HepG2 (cell line): Measurements from ENCODE around the gene TBL2. TPM values are rescaled to one million over a fixed set of nuclear protein-coding genes. Genes with fewer than 3 reads are reported as not detected.

Experiments used
- KLF15 ChIP-seq: sonication (generic); formaldehyde crosslinking; IDR thresholded peaks from 2 replicates; pipeline ENCODE4 v1.8.1; 2023; ENCODE audit warnings: borderline replicate concordance, mild to moderate bottlenecking, inconsistent platforms, missing genetic modification reagents, mixed read lengths
- MED13 ChIP-seq: sonication (generic); formaldehyde crosslinking; IDR thresholded peaks from 2 replicates; pipeline ENCODE4 v1.5.0; 2020; ENCODE audit warnings: missing genetic modification reagents
- MED8 ChIP-seq: sonication (generic); formaldehyde crosslinking; IDR thresholded peaks from 2 replicates; pipeline ENCODE4 v1.8.1; 2023; ENCODE audit warnings: mild to moderate bottlenecking, missing genetic modification reagents; ENCODE audit not compliant: insufficient replicate concordance
- MEF2D ChIP-seq: sonication (generic); formaldehyde crosslinking; IDR thresholded peaks from 2 replicates; pipeline ENCODE4 v1.5.1; 2020; ENCODE audit warnings: mild to moderate bottlenecking, missing genetic modification reagents
- PHF20 ChIP-seq: sonication (generic); formaldehyde crosslinking; IDR thresholded peaks from 2 replicates; pipeline ENCODE4 v1.5.0; 2020; ENCODE audit warnings: mild to moderate bottlenecking, missing genetic modification reagents
- SP5 ChIP-seq: IDR thresholded peaks from 2 replicates; pipeline ENCODE4 v1.6.1; 2016; ENCODE audit warnings: low read depth, borderline replicate concordance
- STAG1 ChIP-seq: sonication (generic); formaldehyde crosslinking; IDR thresholded peaks from 2 replicates; pipeline ENCODE4 v1.4.0; 2020; ENCODE audit warnings: missing genetic modification reagents
- ZNF205 ChIP-seq: IDR thresholded peaks from 2 replicates; pipeline ENCODE4 v1.6.1; 2018; ENCODE audit warnings: missing biosample characterization, missing genetic modification reagents
- ZNF556 ChIP-seq: sonication (generic); formaldehyde crosslinking; IDR thresholded peaks from 2 replicates; pipeline ENCODE4 v1.4.0; 2020; ENCODE audit warnings: mild to moderate bottlenecking, missing genetic modification reagents, borderline replicate concordance
- ZNF567 ChIP-seq: sonication (generic); formaldehyde crosslinking; IDR thresholded peaks from 2 replicates; pipeline ENCODE4 v1.8.1; 2023; ENCODE audit warnings: mild to moderate bottlenecking, missing genetic modification reagents, borderline replicate concordance
- polyA plus RNA-seq, 8 experiments: library from polyadenylated mRNA; depleted of rRNA in 3 of 8; stranded (reverse) in 7 of 8; unstranded in 1 of 8; fragments of >200 nt; fragmentation: Illumina TruSeq in 4 of 8; extraction: Trizol in 4 of 8; gene quantifications; 2 replicates each; pipeline versions ENCODE4 v1.2.1 to v1.2.3, GENCODE V29; 2011 to 2016; ENCODE audit warnings: low read depth in 4 of 8, missing spikeins in 1 of 8, mixed read lengths in 1 of 8; ENCODE audit not compliant: insufficient read depth in 1 of 8
- total RNA-seq, 5 experiments: library from RNA; depleted of rRNA; stranded (reverse); fragments of >200 nt; fragmentation: Illumina TruSeq; extraction: Trizol; gene quantifications; 2 replicates each; pipeline ENCODE4 v1.2.3, GENCODE V29; 2016; ENCODE audit warnings: low read depth in 1 of 5
- TF ChIP-seq, protein P1 (sequence below): sonication (generic); formaldehyde crosslinking; IDR thresholded peaks from one replicate; pipeline ENCODE4 v1.5.1; 2020; ENCODE audit warnings: mild to moderate bottlenecking, missing genetic modification reagents; ENCODE audit errors: not compliant biosample characterization
- TF ChIP-seq, protein P2 (sequence below): sonication (generic); formaldehyde crosslinking; IDR thresholded peaks from 2 replicates; pipeline ENCODE4 v1.4.0; 2020; ENCODE audit warnings: low read depth, mild to moderate bottlenecking, missing genetic modification reagents
- TF ChIP-seq, protein P3 (sequence below): IDR thresholded peaks from 2 replicates; pipeline ENCODE4 v1.6.1; 2018; ENCODE audit warnings: missing genetic modification reagents, mild to moderate bottlenecking, missing compliant biosample characterization
- TF ChIP-seq, protein P4 (sequence below): IDR thresholded peaks from 2 replicates; pipeline ENCODE4 v1.6.1; 2016; ENCODE audit warnings: mild to moderate bottlenecking, missing biosample characterization, missing genetic modification reagents
- TF ChIP-seq, protein P5 (sequence below), 2 experiments: sonication (generic) in 1 of 2; formaldehyde crosslinking in 1 of 2; IDR thresholded peaks; 2 replicates each; pipeline versions ENCODE4 v1.4.0 to v1.6.1; 2018 to 2020; ENCODE audit warnings: missing genetic modification reagents in 2 of 2, borderline replicate concordance in 1 of 2, low read depth in 1 of 2, mild to moderate bottlenecking in 1 of 2, missing biosample characterization in 1 of 2

The TBL2 gene
- total and polyA plus RNA-seq, 2 of the 13 experiments (the other 11 are each of a cell fraction or from before 2014, with no cell fraction given) = 43.4 to 47.2 TPM

DNA sequence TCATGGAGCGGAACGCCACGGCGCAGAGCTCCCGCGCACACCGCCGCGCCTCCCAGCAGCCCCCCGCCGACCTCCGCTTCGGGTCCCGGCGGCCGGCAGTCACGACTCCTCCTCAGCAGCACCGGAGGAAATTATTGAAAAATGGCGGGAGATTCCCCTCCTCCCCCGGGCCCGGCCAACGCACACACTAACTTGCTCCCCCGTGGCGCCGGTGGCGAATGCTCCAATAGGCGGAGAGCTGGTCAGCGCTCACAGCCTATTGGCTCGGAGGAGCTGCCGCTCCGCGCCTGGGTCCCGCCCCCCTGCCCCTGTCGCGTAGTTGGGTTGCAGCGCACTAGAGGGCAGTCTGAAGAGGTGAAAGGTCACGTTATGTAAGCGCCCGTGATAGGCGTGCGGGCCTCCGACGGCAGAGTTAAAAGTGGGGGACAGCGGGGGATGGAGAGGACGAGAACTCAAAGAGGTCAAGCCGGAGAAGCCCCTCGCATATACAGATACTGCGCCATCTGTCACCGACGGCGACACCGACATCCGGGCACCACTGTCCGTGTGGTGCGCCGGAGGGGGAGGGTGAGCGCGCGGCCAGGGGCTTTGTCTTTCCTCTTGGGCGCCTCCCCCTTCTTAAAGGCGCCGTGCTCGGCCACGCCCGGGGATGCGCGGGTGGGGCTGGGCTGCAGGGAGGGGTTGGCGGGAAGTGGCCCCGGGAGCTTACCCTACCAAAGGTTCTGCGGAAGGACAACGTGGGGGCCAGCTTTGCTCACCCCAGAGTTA is 56.1 kb downstream of the TBL2 start, which contains the start of gene BAZ1B (continued):
- TF ChIP-seq, protein P1, sequence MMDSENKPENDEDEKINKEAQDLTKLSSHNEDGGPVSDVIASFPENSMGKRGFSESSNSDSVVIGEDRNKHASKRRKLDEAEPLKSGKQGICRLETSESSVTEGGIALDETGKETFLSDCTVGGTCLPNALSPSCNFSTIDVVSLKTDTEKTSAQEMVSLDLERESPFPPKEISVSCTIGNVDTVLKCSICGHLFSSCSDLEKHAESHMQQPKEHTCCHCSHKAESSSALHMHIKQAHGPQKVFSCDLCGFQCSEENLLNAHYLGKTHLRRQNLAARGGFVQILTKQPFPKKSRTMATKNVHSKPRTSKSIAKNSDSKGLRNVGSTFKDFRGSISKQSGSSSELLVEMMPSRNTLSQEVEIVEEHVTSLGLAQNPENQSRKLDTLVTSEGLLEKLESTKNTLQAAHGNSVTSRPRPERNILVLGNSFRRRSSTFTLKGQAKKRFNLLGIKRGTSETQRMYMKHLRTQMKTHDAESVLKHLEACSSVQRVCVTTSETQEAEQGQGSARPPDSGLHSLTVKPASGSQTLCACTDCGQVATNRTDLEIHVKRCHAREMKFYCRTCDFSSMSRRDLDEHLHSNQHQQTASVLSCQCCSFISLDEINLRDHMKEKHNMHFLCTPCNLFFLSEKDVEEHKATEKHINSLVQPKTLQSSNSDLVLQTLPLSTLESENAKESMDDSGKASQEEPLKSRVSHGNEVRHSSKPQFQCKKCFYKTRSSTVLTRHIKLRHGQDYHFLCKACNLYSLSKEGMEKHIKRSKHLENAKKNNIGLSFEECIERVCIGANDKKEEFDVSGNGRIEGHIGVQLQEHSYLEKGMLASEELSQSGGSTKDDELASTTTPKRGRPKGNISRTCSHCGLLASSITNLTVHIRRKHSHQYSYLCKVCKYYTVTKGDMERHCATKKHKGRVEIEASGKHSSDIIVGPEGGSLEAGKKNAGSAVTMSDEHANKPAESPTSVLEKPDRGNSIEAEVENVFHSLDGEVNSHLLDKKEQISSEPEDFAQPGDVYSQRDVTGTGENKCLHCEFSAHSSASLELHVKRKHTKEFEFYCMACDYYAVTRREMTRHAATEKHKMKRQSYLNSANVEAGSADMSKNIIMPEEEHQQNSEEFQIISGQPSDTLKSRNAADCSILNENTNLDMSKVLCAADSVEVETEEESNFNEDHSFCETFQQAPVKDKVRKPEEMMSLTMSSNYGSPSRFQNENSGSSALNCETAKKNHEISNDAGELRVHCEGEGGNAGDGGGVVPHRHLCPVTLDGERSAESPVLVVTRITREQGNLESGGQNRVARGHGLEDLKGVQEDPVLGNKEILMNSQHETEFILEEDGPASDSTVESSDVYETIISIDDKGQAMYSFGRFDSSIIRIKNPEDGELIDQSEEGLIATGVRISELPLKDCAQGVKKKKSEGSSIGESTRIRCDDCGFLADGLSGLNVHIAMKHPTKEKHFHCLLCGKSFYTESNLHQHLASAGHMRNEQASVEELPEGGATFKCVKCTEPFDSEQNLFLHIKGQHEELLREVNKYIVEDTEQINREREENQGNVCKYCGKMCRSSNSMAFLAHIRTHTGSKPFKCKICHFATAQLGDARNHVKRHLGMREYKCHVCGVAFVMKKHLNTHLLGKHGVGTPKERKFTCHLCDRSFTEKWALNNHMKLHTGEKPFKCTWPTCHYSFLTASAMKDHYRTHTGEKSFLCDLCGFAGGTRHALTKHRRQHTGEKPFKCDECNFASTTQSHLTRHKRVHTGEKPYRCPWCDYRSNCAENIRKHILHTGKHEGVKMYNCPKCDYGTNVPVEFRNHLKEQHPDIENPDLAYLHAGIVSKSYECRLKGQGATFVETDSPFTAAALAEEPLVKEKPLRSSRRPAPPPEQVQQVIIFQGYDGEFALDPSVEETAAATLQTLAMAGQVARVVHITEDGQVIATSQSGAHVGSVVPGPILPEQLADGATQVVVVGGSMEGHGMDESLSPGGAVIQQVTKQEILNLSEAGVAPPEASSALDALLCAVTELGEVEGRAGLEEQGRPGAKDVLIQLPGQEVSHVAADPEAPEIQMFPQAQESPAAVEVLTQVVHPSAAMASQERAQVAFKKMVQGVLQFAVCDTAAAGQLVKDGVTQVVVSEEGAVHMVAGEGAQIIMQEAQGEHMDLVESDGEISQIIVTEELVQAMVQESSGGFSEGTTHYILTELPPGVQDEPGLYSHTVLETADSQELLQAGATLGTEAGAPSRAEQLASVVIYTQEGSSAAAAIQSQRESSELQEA (CRISPR knock-in tag) = no peak
- TF ChIP-seq PHF20 (CRISPR knock-in tag) (peak; percentile 62), ZNF205 (peak; percentile 92), MED8 (CRISPR knock-in tag) (no peak), STAG1 (CRISPR knock-in tag) (no peak), ZNF567 (CRISPR knock-in tag) (0 out of 2 replicates have a peak, but pooled peaks have one; percentile 30), MED13 (CRISPR knock-in tag) (peak; percentile 51; the same call in 1 of the 2 replicates), SP5 (CRISPR knock-in tag) (peak; percentile 75; the same call in 1 of the 2 replicates), ZNF556 (CRISPR knock-in tag) (0 out of 2 replicates have a peak, but pooled peaks have one; percentile 54), KLF15 (CRISPR knock-in tag) (no peak), MEF2D (CRISPR knock-in tag) (peak; percentile 75)
- TF ChIP-seq, protein P2, sequence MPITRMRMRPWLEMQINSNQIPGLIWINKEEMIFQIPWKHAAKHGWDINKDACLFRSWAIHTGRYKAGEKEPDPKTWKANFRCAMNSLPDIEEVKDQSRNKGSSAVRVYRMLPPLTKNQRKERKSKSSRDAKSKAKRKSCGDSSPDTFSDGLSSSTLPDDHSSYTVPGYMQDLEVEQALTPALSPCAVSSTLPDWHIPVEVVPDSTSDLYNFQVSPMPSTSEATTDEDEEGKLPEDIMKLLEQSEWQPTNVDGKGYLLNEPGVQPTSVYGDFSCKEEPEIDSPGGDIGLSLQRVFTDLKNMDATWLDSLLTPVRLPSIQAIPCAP (CRISPR knock-in tag) = no peak
- TF ChIP-seq, protein P3, sequence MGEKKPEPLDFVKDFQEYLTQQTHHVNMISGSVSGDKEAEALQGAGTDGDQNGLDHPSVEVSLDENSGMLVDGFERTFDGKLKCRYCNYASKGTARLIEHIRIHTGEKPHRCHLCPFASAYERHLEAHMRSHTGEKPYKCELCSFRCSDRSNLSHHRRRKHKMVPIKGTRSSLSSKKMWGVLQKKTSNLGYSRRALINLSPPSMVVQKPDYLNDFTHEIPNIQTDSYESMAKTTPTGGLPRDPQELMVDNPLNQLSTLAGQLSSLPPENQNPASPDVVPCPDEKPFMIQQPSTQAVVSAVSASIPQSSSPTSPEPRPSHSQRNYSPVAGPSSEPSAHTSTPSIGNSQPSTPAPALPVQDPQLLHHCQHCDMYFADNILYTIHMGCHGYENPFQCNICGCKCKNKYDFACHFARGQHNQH = no peak; the same call in none of the 2 replicates
- TF ChIP-seq, protein P4, sequence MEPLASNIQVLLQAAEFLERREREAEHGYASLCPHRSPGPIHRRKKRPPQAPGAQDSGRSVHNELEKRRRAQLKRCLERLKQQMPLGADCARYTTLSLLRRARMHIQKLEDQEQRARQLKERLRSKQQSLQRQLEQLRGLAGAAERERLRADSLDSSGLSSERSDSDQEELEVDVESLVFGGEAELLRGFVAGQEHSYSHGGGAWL (CRISPR knock-in tag) = peak; percentile 62
- TF ChIP-seq, protein P5, sequence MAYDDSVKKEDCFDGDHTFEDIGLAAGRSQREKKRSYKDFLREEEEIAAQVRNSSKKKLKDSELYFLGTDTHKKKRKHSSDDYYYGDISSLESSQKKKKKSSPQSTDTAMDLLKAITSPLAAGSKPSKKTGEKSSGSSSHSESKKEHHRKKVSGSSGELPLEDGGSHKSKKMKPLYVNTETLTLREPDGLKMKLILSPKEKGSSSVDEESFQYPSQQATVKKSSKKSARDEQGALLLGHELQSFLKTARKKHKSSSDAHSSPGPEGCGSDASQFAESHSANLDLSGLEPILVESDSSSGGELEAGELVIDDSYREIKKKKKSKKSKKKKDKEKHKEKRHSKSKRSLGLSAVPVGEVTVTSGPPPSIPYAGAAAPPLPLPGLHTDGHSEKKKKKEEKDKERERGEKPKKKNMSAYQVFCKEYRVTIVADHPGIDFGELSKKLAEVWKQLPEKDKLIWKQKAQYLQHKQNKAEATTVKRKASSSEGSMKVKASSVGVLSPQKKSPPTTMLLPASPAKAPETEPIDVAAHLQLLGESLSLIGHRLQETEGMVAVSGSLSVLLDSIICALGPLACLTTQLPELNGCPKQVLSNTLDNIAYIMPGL (CRISPR knock-in tag; IDR thresholded peaks at IDR 0.05; ENCODE audit: borderline replicate concordance in 1 of 2, low read depth in 1 of 2) = peak; percentile 67 to 74; a peak in 2 of 4 replicates
